ENCODE results near the gene SHB. TPM values are rescaled to one million over a fixed set of nuclear protein-coding genes. Genes with fewer than 3 reads are reported as not detected.
"Not testable (repeated sequence)": the region's sequence is repeated elsewhere in the genome, so short reads cannot be mapped to it uniquely, and the experiment has no call there.

The SHB gene
- polyA plus RNA-seq, 4 donors = 14.8 to 24.6 (median 15.7) TPM

DNA sequence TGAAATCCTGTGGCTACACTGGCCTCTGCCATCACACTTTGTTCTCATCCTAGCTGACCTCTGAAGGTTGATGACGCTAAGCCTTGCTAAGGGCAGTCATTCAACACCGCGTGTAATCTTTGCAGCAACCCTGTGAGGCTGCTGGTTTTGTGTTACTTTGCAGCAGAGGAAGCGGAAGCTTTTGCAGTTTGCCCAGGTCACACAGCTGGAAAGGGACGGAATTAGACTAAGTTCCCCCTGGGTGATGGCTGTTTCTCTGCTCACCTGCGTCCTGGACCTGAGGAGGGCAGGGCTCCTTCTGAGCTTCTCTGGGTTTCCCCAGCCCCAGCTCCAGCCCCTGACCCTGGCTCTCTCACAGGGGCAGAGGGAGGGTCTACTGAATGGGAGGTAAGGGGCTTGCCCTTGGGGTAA, 157.8 kb downstream of the SHB start:
- no peak for DNase-seq (ENCODE audit: low read depth in 4 of 4, low spot score in 3 of 4)

DNA sequence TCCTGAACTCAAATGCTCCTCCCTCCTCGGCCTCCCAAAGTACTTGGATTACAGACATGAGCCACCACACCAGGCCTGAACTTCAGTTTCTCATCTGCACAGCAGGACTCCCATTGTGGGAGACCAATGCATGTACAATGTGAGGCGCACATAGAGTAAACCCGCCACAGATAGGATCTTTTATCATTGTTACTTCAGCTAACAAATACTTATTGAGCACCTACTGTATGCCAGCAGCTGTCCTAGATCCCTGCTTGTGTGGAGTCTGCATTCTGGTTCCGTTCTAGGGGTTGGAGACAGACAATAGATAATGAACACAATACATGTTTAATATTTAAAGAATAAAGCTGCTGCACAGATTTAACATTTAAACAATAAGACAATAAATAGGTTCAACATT, 158.8 kb downstream of the SHB start:
- no peak for DNase-seq (ENCODE audit: low read depth in 4 of 4, low spot score in 3 of 4)

DNA sequence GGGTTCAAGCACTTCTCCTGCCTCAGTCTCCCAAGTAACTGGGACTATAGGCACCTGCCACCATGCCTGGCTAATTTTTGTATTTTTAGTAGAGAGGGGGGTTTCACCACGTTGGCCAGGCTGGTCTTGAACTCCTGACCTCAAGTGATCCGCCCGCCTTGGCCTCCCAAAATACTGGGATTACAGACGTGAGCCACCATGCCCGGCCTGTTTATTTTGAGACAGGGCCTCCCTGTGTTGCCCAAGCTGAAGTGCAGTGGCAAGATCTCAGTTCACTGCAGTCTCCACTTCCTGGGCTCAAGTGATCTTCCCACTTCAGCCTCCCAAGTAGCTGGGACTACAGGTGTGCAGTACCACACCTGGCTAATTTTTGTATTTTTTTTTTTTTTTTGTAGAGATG, 159.2 kb downstream of the SHB start:
- not testable (repeated sequence) for DNase-seq (ENCODE audit: low read depth in 4 of 4, low spot score in 3 of 4)

DNA sequence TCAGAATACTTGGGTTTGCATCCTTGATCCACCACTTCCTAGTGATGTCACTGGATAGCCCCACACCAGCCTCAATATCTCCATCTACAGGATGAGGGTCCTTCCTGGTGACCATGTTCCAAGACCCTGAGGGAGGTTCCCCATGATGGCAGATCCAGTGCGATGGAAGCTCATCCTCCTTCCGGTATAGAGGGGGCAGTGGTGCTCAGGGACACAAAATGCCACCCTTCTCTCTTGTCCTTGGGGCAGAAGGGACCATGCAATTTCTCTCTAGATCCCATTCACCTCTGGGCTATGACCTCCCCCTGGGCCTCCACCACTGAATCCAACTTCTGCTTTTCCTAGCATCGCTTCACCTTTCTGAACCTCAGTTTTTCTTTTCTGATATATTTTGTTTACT, 159.7 kb downstream of the SHB start:
- DNase-seq (ENCODE audit: low read depth in 4 of 4, low spot score in 3 of 4) = no peak

DNA sequence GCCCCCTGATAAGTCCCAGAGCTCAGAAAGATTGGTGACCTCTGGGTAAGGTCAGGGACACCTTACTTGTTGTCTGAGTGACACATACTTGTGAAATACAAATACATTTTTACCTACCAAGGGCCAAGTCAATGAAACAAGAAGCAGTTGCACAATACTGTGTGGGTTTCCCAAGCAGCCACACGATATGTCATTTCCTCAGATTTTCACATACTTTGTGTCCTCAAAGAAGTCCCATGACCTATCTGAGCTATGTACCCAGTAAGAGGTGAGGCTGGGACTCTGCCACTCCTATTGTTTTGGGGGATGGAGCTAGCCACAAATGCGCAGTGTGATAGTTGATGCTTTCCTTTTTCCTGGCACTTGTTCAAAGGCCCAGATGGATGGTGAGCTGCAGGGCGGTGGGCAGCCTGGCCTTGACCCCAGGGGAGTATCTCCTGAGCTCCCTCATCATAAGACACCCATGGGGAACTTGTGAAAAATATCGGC, 160.3 kb downstream of the SHB start:
- DNase-seq (ENCODE audit: low read depth in 4 of 4, low spot score in 3 of 4) = no peak

DNA sequence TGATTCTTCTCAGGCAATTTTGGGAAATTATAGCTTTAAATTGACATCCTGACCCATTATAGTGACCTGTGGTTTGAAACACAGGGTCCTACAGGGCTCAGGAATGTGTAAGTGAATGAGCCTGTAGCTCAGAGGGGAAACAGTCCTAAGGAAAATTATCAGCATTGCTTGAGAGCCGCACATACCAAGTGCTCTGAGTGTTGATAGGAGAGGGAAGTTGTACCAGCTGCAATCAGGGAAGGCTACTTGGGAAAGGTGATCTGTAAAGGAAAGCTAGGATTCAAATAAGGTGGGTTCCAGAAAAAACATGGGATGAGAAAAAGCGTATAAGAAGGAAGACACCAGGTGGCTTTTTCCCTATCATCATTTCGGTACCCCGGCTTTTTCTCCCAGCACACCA, 160.7 kb downstream of the SHB start:
- no peak for DNase-seq (ENCODE audit: low read depth in 4 of 4, low spot score in 3 of 4)

DNA sequence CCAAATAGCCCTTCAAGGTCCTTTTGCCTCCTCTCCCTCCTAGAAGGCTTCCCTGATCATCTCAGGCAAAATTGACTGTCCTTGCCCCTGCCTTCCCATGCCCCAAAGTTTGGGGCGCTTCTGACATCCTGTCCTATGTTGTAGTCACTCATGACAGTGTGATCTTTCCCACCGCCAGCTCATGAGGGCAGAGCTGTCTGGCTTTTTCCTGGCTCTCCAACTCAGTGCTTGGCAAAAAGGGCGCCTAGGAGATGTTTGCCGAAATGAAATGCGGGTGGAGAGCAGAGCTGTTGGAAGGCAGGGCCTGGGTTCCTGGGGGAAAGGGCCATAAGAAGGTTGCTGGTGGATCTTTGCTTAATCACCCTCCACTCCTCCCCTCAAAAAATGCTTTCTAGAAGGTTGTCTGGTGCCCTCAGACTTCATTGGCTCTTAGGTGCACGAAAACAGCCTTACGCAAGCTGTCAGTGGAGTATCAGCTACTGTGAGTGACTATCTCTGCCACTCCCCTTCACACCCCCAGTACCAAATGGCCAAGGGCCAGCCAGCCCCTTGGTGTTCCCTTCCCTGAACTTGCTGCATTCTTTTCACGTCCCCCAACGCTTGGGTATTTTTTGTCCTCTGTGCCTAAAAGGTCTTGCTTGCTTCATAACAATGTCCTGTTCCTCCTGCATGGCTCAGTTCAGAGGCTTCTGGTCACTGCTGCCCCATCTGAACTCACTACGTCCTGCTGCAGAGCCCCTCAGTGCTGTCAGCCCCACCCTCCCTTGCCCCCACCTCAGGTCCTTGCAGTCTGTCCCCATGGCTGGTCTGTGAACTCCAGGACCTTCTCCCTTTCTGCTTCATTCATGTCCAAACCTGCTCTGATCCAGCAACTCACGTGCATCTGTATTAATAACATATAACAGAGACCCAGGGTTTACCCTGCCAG, 162.5 kb downstream of the SHB start:
- DNase-seq (ENCODE audit: low read depth in 4 of 4, low spot score in 3 of 4) = no peak

DNA sequence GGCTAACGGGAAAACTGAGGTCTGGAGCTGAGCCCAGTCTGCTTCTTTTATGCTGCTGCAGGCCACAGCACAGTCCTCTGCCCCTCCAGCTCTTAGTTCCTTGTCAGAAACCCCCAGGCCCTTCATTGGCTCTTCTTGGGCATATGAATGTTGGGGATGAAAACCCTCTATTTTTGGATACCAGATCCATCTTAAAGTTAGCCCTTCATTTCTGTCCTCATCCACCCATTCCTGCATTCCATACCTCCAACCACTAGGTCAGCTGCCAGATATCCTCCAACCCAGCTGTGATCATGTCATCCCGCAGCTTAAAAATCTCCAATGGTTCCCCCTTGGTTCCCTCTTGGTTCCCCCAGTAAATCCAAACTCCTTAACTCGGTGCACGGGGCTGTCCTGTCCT, 163.3 kb downstream of the SHB start:
- no peak for DNase-seq (ENCODE audit: low read depth in 4 of 4, low spot score in 3 of 4)

DNA sequence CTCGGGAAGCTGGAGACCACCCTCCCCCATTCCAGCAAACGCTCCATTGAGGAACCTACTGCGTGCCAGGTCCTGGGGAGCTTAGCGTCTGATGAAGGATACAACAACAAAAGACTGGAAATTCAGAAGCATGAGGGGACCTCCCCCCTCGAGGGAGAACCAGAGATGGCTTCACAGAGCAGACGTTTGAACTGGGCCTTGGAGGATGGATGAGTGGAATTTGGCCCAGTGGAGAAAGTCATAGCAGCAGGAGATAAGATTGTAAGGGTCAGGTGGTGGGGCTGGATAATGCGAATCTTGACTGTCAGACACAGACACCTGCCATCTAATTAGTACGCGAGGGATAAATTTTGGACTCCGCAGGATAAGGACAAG, 163.9 kb downstream of the SHB start:
- DNase-seq (ENCODE audit: low read depth in 4 of 4, low spot score in 3 of 4) = no peak

DNA sequence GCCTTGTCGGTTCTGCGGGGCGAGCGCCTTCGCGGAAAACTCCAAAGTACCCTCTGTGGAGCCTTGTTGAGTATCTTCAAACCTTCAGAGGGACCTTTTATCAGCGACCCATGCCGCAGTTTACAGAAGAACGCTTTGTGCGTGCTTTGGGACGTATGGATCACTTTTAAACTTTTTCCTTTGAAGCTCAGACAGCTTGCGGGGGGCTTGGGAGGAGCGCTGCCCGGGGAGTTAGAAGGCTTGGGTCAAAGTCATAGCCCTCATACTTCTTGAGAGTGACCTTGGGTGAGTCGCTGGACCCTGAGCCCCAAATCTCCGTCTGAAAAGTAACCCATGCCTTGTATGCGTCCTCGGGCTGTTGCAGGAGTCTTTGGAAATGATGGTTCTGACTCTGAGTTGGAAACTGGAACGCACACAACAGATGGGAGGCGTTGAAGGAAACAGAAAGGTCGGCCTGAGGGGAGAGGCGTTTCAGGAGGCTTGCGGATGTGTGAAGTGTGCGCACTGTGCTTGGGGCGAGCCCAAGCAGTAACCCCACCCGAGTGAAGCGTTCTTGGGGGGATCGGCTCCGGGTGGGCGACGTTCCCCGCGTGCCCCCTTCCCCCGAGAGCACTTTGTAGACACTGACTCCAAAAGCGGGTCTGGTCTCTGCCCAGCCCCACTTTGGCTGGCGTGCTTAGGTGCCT, 164.4 kb downstream of the SHB start:
- no peak for DNase-seq (ENCODE audit: low read depth in 4 of 4, low spot score in 3 of 4)

DNA sequence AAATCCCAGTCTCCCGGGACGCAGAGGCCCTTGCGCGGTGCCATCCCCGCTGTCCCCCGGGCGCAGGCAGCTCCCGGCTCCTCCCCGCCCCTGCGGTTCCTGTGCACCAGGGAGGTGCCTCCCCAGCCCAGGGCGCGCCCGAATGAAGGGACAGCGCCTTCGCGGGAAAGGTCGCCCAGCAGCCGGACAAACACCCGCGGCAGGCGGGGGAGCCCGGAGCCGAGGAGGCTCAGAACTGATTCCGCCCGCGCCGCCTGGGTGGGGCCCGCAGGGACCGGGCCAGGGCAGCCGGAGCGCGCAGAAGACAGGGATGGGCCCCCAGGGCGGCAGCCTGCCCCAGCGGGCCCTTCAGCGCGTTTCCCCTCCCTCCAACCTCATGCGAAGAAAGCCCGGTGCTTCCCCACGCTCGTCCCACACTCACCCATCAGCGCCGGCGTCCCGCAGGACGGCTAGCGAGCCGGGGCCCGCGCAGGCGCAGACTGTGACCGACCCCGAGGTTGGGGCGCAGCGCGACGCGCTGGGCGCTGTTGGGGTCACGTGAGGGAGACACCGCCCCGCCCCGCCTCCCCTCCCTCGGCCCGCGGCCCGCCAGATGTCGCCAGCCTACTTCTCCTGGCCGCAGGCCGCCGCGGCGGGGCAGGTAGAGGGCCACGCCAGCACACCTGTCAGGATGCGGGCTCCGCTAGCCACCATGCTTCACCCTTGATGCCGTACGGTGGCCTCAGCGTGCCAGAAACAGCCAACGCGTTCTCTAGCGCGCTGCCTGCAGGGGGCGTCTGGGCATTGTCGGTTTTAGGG, 165.2 kb downstream of the SHB start, which contains the start of gene SLC25A51:
Gene SLC25A51, minus strand, starts transcription at position 481 of the 798 bp plus-strand sequence. CDS start 15,577 bp downstream, outside the sequence.
- DNase-seq (ENCODE audit: low read depth in 4 of 4, low spot score in 3 of 4) = peak; percentile 92 to 98 (median 94)

DNA sequence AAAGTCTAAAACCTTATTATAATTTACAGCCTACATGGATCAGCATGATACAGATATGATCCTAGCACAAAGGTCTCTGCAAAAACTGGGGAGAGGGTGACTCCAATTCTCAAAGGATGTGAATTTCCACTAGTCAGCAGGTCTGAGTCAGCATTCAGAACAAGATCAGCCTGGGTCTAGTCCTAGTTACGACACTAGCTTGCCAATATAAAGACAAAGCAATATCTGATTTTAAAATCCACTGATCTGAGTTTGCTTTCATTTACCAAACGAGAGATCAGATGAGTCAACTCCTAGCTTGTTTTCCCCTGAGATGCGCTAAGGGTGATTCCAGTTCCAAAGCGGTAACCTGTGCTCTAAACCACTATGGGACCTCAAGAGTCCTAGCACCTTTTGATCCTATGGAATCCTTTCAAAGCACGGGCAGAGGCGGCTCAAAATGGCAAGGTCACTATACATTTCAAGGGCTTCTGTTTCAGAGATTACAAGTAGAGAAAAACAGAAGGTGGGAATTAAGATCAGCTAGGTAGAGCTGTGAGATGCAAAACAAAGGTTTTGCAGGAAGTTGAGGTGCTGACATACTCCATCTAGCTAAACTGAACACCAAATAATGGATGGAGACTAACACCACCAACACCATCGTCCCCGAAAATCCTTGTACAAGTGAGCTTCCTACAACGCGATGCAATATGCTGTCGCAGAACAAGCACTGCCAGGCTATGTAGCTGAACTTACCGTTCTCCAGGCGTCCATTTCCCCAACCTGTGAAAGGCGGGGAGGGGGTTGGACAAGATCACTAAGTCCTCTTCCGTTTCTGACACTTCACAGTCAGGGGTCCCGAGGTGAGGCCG, 166.0 kb downstream of the SHB start:
- no peak for DNase-seq (ENCODE audit: low read depth in 4 of 4, low spot score in 3 of 4)

DNA sequence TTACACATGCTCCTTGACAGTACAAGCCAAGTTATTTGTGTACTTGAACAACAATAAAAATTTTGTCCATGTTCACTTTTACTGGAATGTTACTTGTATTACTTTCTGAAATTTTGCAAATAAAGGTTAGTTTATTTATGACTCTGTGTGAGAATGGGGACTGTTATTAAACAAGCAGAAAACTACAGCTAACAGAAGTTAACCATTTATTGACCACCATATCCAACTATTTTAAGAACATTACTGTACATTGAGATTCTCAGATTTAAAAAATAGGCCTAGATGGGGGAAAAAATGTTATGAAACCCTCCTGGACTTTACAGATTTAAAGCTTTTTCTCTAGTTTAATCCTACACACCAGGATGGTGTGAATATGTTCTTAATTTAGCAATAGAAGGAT, 166.9 kb downstream of the SHB start:
- no peak for DNase-seq (ENCODE audit: low read depth in 4 of 4, low spot score in 3 of 4)

DNA sequence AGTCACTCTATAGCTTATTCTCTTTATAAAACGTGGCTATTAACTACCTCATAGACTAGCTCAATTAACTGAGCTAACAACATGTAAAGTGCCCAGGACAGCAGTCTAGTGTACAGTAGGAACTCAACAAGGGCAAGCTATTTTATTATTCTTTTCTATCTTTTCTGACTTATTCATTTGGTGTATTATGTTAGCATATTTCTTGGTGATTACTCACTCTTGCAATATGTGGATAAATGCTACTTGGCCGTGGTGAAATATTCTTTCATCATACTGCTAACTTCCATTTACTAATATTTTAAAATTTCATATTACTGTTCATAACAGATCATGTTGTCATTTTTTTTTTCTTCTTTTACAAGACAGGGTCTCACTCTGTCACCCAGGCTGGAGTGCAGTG, 170.0 kb downstream of the SHB start:
- DNase-seq (ENCODE audit: low read depth in 4 of 4, low spot score in 3 of 4) = no peak

DNA sequence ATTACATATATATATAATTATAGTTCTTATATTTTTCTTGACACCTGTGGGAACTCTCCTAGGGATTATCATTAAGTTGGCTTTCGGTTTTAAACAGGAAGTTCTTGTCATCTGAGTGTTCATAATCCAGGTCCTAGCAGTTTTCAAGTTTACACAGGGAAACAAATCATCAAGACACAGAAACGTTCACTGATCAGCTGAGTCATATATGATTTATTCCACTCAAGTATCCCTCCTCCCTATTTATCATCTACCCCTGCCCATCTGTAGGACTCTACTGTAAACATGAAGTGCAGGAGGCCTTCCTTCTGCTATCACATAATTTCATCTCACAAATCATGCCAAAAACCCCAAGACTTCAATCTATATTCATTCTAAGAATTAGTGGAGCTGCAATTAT, 171.4 kb downstream of the SHB start:
- no peak for DNase-seq (ENCODE audit: low read depth in 4 of 4, low spot score in 3 of 4)

DNA sequence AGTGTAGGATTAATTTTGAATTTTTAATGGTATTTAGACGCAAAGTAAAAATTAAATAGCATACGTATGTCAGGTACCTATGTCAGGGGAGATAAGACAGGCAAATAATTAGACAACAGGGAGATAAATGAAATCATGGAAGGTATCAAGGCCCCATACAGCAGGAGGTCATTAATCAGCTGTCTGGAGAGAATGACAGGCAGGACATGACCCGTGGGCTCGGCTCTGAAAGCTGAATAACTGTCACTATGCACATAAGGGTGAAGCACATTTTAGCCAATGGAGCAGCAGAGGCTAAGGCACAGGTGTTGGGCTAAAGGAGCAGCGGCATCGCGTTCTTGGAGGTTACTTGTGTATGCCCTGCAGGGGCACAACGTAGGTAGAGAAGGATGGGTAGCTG, 177.0 kb downstream of the SHB start:
- DNase-seq (ENCODE audit: low read depth in 4 of 4, low spot score in 3 of 4) = no peak

DNA sequence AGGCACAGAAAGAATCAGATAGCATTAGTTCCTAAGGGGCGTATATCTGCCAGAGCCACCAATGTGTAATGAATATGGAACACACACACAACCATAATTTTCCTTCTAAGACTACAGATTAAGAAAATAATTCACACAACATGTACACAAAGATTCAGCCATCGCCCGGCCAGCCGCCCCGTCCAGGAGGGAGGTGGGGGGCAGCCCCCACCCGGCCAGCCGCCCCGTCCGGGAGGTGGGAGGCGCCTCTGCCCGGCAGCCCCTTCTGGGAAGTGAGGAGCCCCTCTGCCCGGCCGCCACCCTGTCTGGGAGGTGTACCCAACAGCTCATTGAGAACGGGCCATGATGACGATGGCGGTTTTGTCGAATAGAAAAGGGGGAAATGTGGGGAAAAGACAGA, 178.0 kb downstream of the SHB start:
- DNase-seq (ENCODE audit: low read depth in 4 of 4, low spot score in 3 of 4) = not testable (repeated sequence)

DNA sequence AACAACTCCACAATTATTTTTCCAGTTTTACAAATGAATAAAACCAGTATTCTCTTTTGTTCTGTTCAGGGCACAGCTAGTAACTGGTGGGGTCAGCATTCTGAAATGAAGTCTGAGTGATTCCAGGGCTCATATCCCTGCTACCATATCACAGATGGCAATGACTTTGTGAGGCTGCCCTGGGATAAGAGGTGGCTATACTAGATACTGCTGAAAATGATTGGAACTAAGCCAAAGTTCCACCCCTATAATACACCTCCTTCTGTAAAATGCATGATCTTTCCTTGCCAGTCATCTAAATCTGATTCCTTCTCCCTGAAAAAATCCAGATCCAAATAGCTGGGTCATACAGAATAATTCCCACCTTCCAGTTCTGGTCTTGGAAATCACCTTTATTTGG, 179.5 kb downstream of the SHB start:
- DNase-seq (ENCODE audit: low read depth in 4 of 4, low spot score in 3 of 4) = no peak

DNA sequence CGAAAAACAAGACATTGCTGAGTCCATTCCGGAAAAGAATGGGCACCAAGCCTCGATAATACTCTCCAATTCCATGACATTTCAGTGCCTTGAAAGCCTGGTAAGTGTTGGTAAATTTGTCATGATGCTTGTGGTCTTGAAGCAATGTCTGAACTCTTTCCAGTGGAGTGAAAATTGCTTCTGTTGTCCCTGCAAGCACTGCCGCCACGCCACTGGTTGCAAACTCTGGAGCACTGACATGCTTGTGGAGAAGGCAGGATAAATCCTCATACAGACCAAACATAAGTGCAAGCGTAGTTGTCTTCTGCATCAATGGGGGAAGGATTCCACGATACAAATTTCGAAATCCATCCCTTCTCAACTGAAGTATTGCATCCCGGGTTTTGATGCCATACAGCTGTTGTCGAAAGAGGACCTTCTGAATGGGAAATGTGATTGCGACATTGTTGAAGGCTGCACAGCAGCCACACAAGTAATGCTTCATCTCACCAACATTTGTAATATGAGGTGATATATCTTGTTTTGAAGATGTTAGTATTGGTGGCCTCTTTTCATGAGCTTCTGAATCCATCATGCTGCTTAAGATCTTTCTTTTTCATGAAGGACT, 180.9 kb downstream of the SHB start:
- not testable (repeated sequence) for DNase-seq (ENCODE audit: low read depth in 4 of 4, low spot score in 3 of 4)

All from right renal pelvis (tissue), 4 donors.